ENCODE results near the gene PIGT.

The PIGT gene

GRCh38 chr20:45415822-45416637, at the start of gene PIGT:
Gene PIGT (plus strand): TSS chr20:45416141. CDS start chr20:45416157, 16 bp downstream.
- DNase-seq: peak; percentile 82

GRCh38 chr20:45366192-45366591, 49.7 kb upstream of the PIGT start:
- DNase-seq: no peak

- no peak for DNase-seq
Measured at GRCh38 chr20:45366631-45367030, 49.3 kb upstream of the PIGT start.

- DNase-seq: no peak
Measured at GRCh38 chr20:45367126-45367525, 48.8 kb upstream of the PIGT start.

GRCh38 chr20:45368221-45368980, 47.5 kb upstream of the PIGT start:
- no peak for DNase-seq

- DNase-seq: no peak
Measured at GRCh38 chr20:45370571-45371160, 45.3 kb upstream of the PIGT start.

- no peak for DNase-seq
Measured at GRCh38 chr20:45372241-45372640, 43.7 kb upstream of the PIGT start.

- DNase-seq: no peak
Measured at GRCh38 chr20:45372646-45373352, 43.1 kb upstream of the PIGT start.

- DNase-seq: no peak
Measured at GRCh38 chr20:45373353-45374100, 42.4 kb upstream of the PIGT start.

GRCh38 chr20:45374101-45374467, 41.9 kb upstream of the PIGT start:
- DNase-seq: no peak

- DNase-seq: no peak
Measured at GRCh38 chr20:45374966-45375365, 41.0 kb upstream of the PIGT start.

GRCh38 chr20:45377269-45377668, 38.7 kb upstream of the PIGT start:
- no peak for DNase-seq

GRCh38 chr20:45378191-45378590, 37.8 kb upstream of the PIGT start, which contains the start of gene TP53TG5:
Gene TP53TG5 (minus strand): TSS chr20:45378325. CDS start chr20:45378236, 89 bp downstream.
- no peak for DNase-seq

- DNase-seq: no peak
Measured at GRCh38 chr20:45387274-45387673, 28.7 kb upstream of the PIGT start.

GRCh38 chr20:45390931-45391330, 25.0 kb upstream of the PIGT start:
- DNase-seq: no peak

GRCh38 chr20:45391559-45391958, 24.4 kb upstream of the PIGT start:
- no peak for DNase-seq

GRCh38 chr20:45392733-45393132, 23.2 kb upstream of the PIGT start:
- DNase-seq: no peak

- DNase-seq: no peak
Measured at GRCh38 chr20:45394221-45395113, 21.5 kb upstream of the PIGT start.

GRCh38 chr20:45395114-45395415, 20.9 kb upstream of the PIGT start:
- DNase-seq: no peak

GRCh38 chr20:45399018-45399417, 16.9 kb upstream of the PIGT start:
- no peak for DNase-seq

GRCh38 chr20:45400346-45401031, 15.5 kb upstream of the PIGT start:
- no peak for DNase-seq
